ENCODE results near the gene RTP3. TPM values are rescaled to one million over a fixed set of nuclear protein-coding genes. Genes with fewer than 3 reads are reported as not detected.

The RTP3 gene
- total and polyA plus RNA-seq, 8 donors: not detected

DNA sequence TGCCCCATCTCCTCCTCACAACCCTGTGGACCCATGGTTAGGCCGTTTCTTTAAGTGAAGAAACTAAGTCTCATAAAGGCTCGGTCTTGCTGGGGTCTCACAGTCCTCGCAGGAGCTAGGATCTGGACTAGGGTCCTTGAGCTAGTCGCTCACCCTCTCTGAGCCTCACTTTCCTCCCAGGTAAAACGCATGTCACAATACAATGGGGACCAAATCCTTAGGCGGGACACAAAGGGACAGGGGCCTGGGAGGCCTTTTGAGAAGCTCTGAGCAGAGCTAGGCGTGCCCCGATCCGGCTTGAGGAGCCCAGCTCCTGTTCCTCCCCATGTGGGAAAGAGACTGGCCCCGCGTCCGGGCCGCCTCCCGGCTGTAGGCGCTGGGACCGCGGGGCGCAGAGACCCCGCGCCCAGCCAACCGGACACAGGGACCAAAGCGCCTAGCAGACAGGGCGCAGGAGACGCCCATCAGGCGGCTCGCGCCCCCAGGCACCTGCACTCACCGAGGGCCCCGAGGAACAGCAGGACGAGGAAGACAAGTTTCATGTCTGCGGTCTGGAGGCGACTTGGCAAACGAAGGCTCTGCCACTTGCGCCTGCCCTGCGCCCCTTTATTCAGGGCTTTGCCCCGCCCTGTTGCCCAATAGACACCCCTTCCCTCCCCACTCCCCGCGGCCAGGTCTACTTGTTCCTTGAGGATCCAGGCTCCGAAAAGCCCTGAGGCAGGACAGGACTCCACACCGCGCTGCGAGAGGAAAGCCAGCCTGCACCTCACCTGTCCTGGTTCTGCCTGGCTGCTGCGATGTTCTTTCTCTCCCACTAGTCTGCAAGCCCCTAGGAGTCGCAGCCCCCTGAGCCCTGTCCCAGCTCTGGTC, 33.2 kb upstream of the RTP3 start, which contains the start of gene LTF:
Gene LTF (minus strand): TSS at position 580 of the 870 bp plus-strand sequence. CDS start 38 bp downstream, at position 542.
- ATAC-seq (no peak), DNase-seq (no peak), FAIRE-seq (no peak)
- no peaks in the 10 kb centered on the region for H3K36me3 ChIP-seq
- intact Hi-C loops (cut with DNase I): no loop called here
- H3K27ac ChIP-seq: peak within 1 kb of the TSS in 1 of 4 donors; percentile 63
- TF ChIP-seq, protein P1, sequence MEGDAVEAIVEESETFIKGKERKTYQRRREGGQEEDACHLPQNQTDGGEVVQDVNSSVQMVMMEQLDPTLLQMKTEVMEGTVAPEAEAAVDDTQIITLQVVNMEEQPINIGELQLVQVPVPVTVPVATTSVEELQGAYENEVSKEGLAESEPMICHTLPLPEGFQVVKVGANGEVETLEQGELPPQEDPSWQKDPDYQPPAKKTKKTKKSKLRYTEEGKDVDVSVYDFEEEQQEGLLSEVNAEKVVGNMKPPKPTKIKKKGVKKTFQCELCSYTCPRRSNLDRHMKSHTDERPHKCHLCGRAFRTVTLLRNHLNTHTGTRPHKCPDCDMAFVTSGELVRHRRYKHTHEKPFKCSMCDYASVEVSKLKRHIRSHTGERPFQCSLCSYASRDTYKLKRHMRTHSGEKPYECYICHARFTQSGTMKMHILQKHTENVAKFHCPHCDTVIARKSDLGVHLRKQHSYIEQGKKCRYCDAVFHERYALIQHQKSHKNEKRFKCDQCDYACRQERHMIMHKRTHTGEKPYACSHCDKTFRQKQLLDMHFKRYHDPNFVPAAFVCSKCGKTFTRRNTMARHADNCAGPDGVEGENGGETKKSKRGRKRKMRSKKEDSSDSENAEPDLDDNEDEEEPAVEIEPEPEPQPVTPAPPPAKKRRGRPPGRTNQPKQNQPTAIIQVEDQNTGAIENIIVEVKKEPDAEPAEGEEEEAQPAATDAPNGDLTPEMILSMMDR (IDR thresholded peaks at IDR 0.05): no peak
- H3K4me1 ChIP-seq: peaks cover 0 to 26% (median 0%) of the 10 kb centered on the region in 3 donors
- WGBS, 2 donors: 58 to 69% methylated on average over 43 to 44 of the region's 44 CpGs
- no peaks in the 10 kb centered on the region for H3K27me3 ChIP-seq
- H3K9me3 ChIP-seq: no peaks in the 10 kb centered on the region
- H3K4me3 ChIP-seq: no peak within 1 kb of the TSS

DNA sequence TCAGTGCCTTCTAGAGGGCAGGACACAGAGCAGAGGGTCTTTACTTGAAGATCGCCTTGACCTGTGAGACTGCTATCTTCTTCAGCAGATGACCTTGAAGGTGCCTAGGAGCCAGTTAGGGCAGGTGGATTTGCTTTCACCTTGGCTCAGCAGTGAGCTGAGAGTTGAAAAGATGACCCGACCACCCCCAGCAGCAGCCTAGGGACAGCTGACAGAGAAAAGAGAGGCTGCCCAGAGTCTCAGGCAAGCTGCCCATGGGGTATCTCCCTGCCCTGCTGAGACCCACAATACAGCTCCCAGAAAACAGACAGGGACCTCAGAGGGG, 32.6 kb upstream of the RTP3 start:
- DNase-seq: no peak
- H3K4me1 ChIP-seq: peaks cover 0 to 32% (median 0%) of the 10 kb centered on the region in 3 donors
- no peaks in the 10 kb centered on the region for H3K9me3 ChIP-seq
- no peaks in the 10 kb centered on the region for H3K36me3 ChIP-seq
- H3K27me3 ChIP-seq: no peaks in the 10 kb centered on the region
- 61 to 67% methylated on average over 2 of the region's 2 CpGs for WGBS, 2 donors
- intact Hi-C loops (cut with DNase I): no loop called here
- TF ChIP-seq, protein P1 (IDR thresholded peaks at IDR 0.05): no peak
- no peak overlapping the region for H3K4me3 ChIP-seq
- FAIRE-seq: no peak
- ATAC-seq: no peak
- H3K27ac ChIP-seq: no peak overlapping the region

DNA sequence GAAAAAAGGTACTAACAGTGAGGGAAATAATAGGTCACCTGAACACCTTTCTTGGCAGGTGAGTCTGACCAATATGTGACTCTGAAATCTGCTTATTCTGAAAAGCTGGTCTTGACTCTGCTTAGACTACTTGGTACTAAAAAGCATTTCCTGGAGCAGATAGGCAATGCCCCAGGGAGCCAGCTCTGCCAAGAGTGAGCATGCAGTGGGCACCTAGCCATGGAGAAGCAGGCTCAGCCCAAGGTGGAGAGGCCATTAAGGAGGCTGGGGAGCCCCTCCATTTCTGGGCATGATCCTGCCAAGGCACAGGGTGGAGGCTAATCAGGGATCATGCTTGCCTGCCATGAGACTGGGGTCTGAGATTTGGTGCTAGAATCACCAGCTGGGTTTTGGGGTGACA, 31.5 kb upstream of the RTP3 start:
- no peak for FAIRE-seq
- peaks cover 0 to 40% (median 0%) of the 10 kb centered on the region in 3 donors for H3K4me1 ChIP-seq
- intact Hi-C loops (cut with DNase I): no loop called here
- no peaks in the 10 kb centered on the region for H3K36me3 ChIP-seq
- no peak overlapping the region for H3K4me3 ChIP-seq
- ATAC-seq: peak; percentile 52 to 78 (median 73)
- no peaks in the 10 kb centered on the region for H3K27me3 ChIP-seq
- H3K27ac ChIP-seq: peak overlapping the region in 2 of 4 donors; percentile 61 to 63
- DNase-seq: peak in 5 of 6 donors; percentile 53 to 77 (median 70)
- H3K9me3 ChIP-seq: no peaks in the 10 kb centered on the region
- TF ChIP-seq, protein P1 (IDR thresholded peaks at IDR 0.05): no peak

DNA sequence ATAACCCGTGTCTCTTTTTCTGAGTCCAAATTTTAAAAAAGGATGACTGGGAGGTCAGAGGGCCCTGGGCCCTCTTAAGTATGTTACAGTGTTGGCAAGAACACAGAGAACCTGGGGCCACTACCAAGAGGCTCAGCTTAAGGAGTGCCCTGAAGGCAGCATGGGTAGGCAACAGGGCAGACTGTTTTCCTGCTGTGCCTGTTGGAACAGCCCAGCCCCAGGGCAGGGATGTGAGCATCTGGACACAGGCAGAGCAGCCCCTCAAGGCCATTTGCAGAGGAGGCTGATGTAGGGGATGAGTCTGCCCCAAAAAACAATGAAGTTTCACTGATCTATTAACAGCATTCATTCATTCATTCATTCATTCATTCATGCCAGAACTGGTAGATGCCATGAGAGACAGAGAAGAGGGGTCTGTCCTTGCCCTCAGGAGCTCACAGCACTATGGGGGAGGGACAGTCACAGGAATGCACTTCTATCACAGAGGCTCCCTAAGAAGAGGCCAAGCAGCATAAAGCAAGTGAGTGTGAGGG, 30.8 kb upstream of the RTP3 start:
- Histone ChIP-seq H3K9me3 (no peaks in the 10 kb centered on the region), H3K36me3 (no peaks in the 10 kb centered on the region), H3K27ac (peak overlapping the region in 2 of 4 donors; percentile 61 to 63), H3K27me3 (no peaks in the 10 kb centered on the region), H3K4me1 (peaks cover 0 to 46% (median 0%) of the 10 kb centered on the region in 3 donors), H3K4me3 (no peak overlapping the region)
- ATAC-seq (no peak), DNase-seq (no peak), FAIRE-seq (no peak)
- 88 to 89% methylated on average over 1 of the region's 1 CpG for WGBS, 2 donors
- intact Hi-C loops (cut with DNase I): no loop called here
- TF ChIP-seq, protein P1 (IDR thresholded peaks at IDR 0.05): no peak

DNA sequence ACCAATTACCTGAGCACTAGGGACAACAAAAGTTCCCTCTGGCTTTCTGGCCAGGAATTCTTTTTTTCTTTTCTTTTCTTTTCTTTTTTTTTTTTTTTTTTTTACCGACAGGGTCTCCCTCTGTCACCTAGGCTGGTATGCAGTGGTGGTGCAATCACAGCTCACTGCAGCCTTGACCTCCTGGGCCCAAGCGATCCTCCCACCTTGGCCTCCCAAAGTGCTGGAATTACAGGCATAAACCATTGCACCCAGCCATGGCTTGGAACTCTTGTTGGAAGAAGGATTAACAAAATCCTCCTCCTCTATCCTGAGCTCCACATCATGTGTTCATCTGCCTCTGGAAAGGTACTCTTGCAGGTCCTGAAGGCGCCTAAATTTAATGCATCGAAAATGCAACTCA, 30.2 kb upstream of the RTP3 start:
- H3K4me1 ChIP-seq: peaks cover 0 to 46% (median 0%) of the 10 kb centered on the region in 3 donors
- FAIRE-seq: no peak
- no peaks in the 10 kb centered on the region for H3K27me3 ChIP-seq
- no peaks in the 10 kb centered on the region for H3K36me3 ChIP-seq
- TF ChIP-seq, protein P1 (IDR thresholded peaks at IDR 0.05): no peak
- intact Hi-C loops (cut with DNase I): no loop called here
- 88 to 90% methylated on average over 4 of the region's 4 CpGs for whole genome bisulfite sequencing, 2 donors
- H3K9me3 ChIP-seq: no peaks in the 10 kb centered on the region
- no peak for ATAC-seq
- H3K4me3 ChIP-seq: no peak overlapping the region
- no peak overlapping the region for H3K27ac ChIP-seq
- DNase-seq: no peak

All from pancreas (tissue), 10 donors.